ENCODE results near the gene MAP7. TPM values are rescaled to one million over a fixed set of nuclear protein-coding genes. Genes with fewer than 3 reads are reported as not detected.

Gene MAP7
- total RNA-seq, 1 donor from 2014 or later, result 1.3 TPM

GRCh38 chr6:136410201-136411024 is 139.8 kb downstream of the MAP7 start:
- no peaks in the 10 kb centered on the region for H3K9me3 Mint-ChIP-seq (ENCODE audit: unreplicated experiment)
- H3K4me1 Mint-ChIP-seq (ENCODE audit: unreplicated experiment), result no peaks in the 10 kb centered on the region
- peaks cover 2% of the 10 kb centered on the region for H3K27me3 Mint-ChIP-seq (ENCODE audit: unreplicated experiment)
- TF ChIP-seq, protein P1, sequence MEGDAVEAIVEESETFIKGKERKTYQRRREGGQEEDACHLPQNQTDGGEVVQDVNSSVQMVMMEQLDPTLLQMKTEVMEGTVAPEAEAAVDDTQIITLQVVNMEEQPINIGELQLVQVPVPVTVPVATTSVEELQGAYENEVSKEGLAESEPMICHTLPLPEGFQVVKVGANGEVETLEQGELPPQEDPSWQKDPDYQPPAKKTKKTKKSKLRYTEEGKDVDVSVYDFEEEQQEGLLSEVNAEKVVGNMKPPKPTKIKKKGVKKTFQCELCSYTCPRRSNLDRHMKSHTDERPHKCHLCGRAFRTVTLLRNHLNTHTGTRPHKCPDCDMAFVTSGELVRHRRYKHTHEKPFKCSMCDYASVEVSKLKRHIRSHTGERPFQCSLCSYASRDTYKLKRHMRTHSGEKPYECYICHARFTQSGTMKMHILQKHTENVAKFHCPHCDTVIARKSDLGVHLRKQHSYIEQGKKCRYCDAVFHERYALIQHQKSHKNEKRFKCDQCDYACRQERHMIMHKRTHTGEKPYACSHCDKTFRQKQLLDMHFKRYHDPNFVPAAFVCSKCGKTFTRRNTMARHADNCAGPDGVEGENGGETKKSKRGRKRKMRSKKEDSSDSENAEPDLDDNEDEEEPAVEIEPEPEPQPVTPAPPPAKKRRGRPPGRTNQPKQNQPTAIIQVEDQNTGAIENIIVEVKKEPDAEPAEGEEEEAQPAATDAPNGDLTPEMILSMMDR (IDR thresholded peaks at IDR 0.05; ENCODE audit: unreplicated experiment), result no peak
- DNase-seq (ENCODE audit: low spot score), result no peak
- no peaks in the 10 kb centered on the region for H3K36me3 Mint-ChIP-seq (ENCODE audit: low read depth, unreplicated experiment)
- no peak overlapping the region for H3K4me3 Mint-ChIP-seq (ENCODE audit: unreplicated experiment)
- no peak overlapping the region for H3K27ac Mint-ChIP-seq (ENCODE audit: unreplicated experiment)

DNA sequence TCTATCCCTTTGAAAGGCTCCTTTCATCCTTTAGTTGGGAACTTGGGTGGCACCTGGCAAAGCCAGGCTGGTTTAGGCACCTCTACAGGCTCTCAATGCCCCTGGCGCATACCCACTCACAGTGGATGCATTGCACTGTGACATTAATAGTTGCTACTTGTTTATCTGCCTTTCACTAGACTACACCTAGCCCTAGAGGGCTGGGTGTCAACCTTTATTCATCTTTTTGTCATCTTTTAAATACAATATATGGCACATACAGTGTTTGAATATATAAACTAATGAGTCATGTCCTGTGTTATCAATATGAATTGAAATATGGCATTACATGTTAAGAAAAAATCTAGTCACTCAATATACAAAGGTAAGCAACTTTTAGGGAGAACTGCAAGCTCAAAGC is 140.6 kb downstream of the MAP7 start:
- TF ChIP-seq, protein P1 (IDR thresholded peaks at IDR 0.05; ENCODE audit: unreplicated experiment), result no peak
- no peak for DNase-seq (ENCODE audit: low spot score)
- H3K27ac Mint-ChIP-seq (ENCODE audit: unreplicated experiment), result no peak overlapping the region
- H3K9me3 Mint-ChIP-seq (ENCODE audit: unreplicated experiment), result no peaks in the 10 kb centered on the region
- H3K27me3 Mint-ChIP-seq (ENCODE audit: unreplicated experiment), result peaks cover 2% of the 10 kb centered on the region
- H3K36me3 Mint-ChIP-seq (ENCODE audit: low read depth, unreplicated experiment), result no peaks in the 10 kb centered on the region
- H3K4me1 Mint-ChIP-seq (ENCODE audit: unreplicated experiment), result no peaks in the 10 kb centered on the region
- H3K4me3 Mint-ChIP-seq (ENCODE audit: unreplicated experiment), result no peak overlapping the region

DNA sequence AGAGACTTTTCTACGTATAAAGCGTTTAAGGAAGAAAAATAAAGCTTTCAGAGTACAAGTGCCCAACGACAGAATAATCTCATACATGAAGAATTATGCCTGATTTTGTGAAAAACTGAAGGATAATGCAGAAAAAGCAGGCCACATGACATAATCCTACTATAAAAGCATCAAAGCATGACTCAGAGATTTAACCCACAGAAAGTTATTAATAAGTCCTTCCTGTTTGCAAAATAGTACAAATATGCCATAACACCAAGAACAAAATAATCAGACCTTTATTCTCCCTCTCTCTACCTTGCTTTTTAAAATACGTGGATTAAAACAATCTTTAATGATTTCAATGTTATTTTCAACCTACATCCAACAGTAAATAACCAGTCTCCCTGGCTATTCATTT is 142.0 kb downstream of the MAP7 start:
- peaks cover 2% of the 10 kb centered on the region for H3K27me3 Mint-ChIP-seq (ENCODE audit: unreplicated experiment)
- no peak for DNase-seq (ENCODE audit: low spot score)
- H3K27ac Mint-ChIP-seq (ENCODE audit: unreplicated experiment), result no peak overlapping the region
- no peaks in the 10 kb centered on the region for H3K4me1 Mint-ChIP-seq (ENCODE audit: unreplicated experiment)
- no peaks in the 10 kb centered on the region for H3K36me3 Mint-ChIP-seq (ENCODE audit: low read depth, unreplicated experiment)
- H3K9me3 Mint-ChIP-seq (ENCODE audit: unreplicated experiment), result no peaks in the 10 kb centered on the region
- no peak overlapping the region for H3K4me3 Mint-ChIP-seq (ENCODE audit: unreplicated experiment)
- TF ChIP-seq, protein P1 (IDR thresholded peaks at IDR 0.05; ENCODE audit: unreplicated experiment), result no peak

DNA sequence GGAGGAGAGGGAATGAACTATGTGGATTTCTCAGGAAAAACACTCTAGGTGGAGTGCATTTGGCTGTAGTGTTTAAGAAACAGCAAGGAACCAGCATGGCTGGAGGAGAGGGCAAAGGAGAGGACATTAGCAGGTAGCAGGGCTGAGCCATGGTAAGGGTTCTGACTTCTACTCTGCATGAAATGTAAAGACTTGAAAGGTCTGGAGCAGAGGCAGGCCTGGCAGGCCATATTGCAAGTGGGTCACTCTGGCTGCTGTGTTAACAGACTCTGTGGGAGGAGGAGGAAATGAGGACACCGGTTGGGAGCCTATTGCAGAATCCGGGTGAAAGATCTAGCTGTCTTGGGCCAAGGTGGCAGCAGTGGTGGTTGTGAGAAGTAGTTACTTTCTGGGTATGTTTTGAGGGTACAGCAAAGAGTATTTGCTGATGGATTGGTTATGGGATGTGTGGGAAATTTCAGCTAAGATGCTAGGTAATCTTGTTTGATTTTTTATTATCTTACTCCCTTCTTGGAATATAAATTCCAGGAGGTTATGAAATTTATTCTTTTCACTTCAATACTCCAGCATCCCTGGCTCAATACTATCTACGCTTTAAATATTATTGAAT is 144.7 kb downstream of the MAP7 start:
- Mint-ChIP-seq H3K4me3 (ENCODE audit: unreplicated experiment) (no peak overlapping the region), H3K27ac (ENCODE audit: unreplicated experiment) (no peak overlapping the region), H3K9me3 (ENCODE audit: unreplicated experiment) (no peaks in the 10 kb centered on the region), H3K27me3 (ENCODE audit: unreplicated experiment) (peaks cover 2% of the 10 kb centered on the region), H3K36me3 (ENCODE audit: low read depth, unreplicated experiment) (no peaks in the 10 kb centered on the region), H3K4me1 (ENCODE audit: unreplicated experiment) (no peaks in the 10 kb centered on the region)
- no peak for DNase-seq (ENCODE audit: low spot score)
- TF ChIP-seq, protein P1 (IDR thresholded peaks at IDR 0.05; ENCODE audit: unreplicated experiment), result no peak

Measured in endothelial cell (in vitro differentiated cells).